Hepatocyte (in vitro differentiated cells): ENCODE results near the gene SH3TC1. TPM values are rescaled to one million over a fixed set of nuclear protein-coding genes. Genes with fewer than 3 reads are reported as not detected.

ENCODE experiments used
- DNase-seq: peaks from one replicate; pipeline ENCODE4 v3.0.0-alpha.2; 2016; ENCODE audit warnings: low spot score
- H2AFZ ChIP-seq: fragments of 200-600 bp; sonication (generic); 2 replicates; pipeline ENCODE4 v1.6.0; 2016; ENCODE audit warnings: antibody characterized with exemption, mild to moderate bottlenecking
- H3K27ac ChIP-seq: fragments of 200-600 bp; sonication (generic); 2 replicates; pipeline ENCODE4 v1.5.1; 2016; ENCODE audit warnings: mild to moderate bottlenecking
- H3K27me3 ChIP-seq: fragments of 200-600 bp; sonication (generic); 2 replicates; pipeline ENCODE4 v1.6.1; 2016
- H3K36me3 ChIP-seq: fragments of 200-600 bp; sonication (generic); replicated peaks from 2 replicates; pipeline ENCODE4 v1.5.1; 2016; ENCODE audit warnings: low read depth; ENCODE audit not compliant: insufficient read depth
- H3K4me1 ChIP-seq: fragments of 200-600 bp; sonication (generic); 2 replicates; pipeline ENCODE4 v1.5.1; 2016; ENCODE audit warnings: mild to moderate bottlenecking, moderate library complexity; ENCODE audit not compliant: insufficient read depth
- H3K4me2 ChIP-seq: fragments of 200-600 bp; sonication (generic); 2 replicates; pipeline ENCODE4 v1.6.0; 2016
- H3K4me3 ChIP-seq: fragments of 200-600 bp; sonication (generic); 2 replicates; pipeline ENCODE4 v1.5.1; 2016; ENCODE audit warnings: mild to moderate bottlenecking
- H3K79me2 ChIP-seq: fragments of 200-600 bp; sonication (generic); 2 replicates; pipeline ENCODE4 v1.6.0; 2017; ENCODE audit warnings: mild to moderate bottlenecking
- H3K9me2 ChIP-seq: fragments of 200-600 bp; sonication (generic); replicated peaks from 2 replicates; pipeline ENCODE4 v1.6.0; 2017; ENCODE audit warnings: mild to moderate bottlenecking; ENCODE audit not compliant: insufficient read depth
- H3K9me3 ChIP-seq: fragments of 200-600 bp; sonication (generic); 2 replicates; pipeline ENCODE4 v1.5.1; 2016; ENCODE audit warnings: low read depth, mild to moderate bottlenecking
- H4K20me1 ChIP-seq: fragments of 200-600 bp; sonication (generic); 2 replicates; pipeline ENCODE4 v1.6.0; 2016; ENCODE audit warnings: mild to moderate bottlenecking; ENCODE audit not compliant: insufficient read depth, poor library complexity, severe bottlenecking
- CTCF ChIP-seq: fragments of 200-600 bp; sonication (generic); IDR thresholded peaks from 2 replicates; pipeline ENCODE4 v1.5.1; 2016; ENCODE audit warnings: antibody characterized with exemption, mild to moderate bottlenecking; ENCODE audit not compliant: poor library complexity
- EZH2 ChIP-seq: fragments of 200-600 bp; sonication (generic); IDR thresholded peaks from 2 replicates; pipeline ENCODE4 v1.6.1; 2016; ENCODE audit warnings: antibody characterized with exemption, mild to moderate bottlenecking, borderline replicate concordance
- EZH2phosphoT487 ChIP-seq: fragments of 200-600 bp; sonication (generic); IDR thresholded peaks from one replicate; pipeline ENCODE4 v1.6.1; 2018; ENCODE audit warnings: antibody characterized with exemption, mild to moderate bottlenecking, low read depth, moderate library complexity; ENCODE audit not compliant: unreplicated experiment, severe bottlenecking
- WGBS: methylation state at CpG from one replicate; pipeline ENCODE4 v1.1.6; 2016; ENCODE audit warnings: low lambda C conversion rate; ENCODE audit errors: missing lambda C conversion rate; 5-methylcytosine and 5-hydroxymethylcytosine counted together
- polyA plus RNA-seq: library from polyadenylated mRNA; unstranded; fragments of >200 nt; fragmentation: Nextera tagmentation; extraction: Ambion mirVana; gene quantifications from 2 replicates; pipeline ENCODE4 v1.2.1, GENCODE V29; 2016
- total RNA-seq: library from RNA; depleted of rRNA; stranded (reverse); fragments of >200 nt; gene quantifications from 2 replicates; pipeline ENCODE4 v1.2.3, GENCODE V29; 2014

The SH3TC1 gene
- total and polyA plus RNA-seq, 2 experiments from 2014 or later = 30.3 to 35.4 TPM

GRCh38 chr4:8185930-8186329, 13.2 kb upstream of the SH3TC1 start:
- Histone ChIP-seq H3K4me1 (peaks cover 27% of the 10 kb centered on the region), H4K20me1 (no peaks in the 10 kb centered on the region), H2AFZ (no peak overlapping the region), H3K4me2 (no peak overlapping the region), H3K9me3 (no peaks in the 10 kb centered on the region), H3K27ac (no peak overlapping the region), H3K27me3 (no peaks in the 10 kb centered on the region), H3K4me3 (no peak overlapping the region), H3K79me2 (no peaks in the 10 kb centered on the region), H3K36me3 (no peaks in the 10 kb centered on the region), H3K9me2 (no peaks in the 10 kb centered on the region)
- 50% methylated on average over 9 of the region's 9 CpGs for WGBS
- no peak for DNase-seq
- TF ChIP-seq CTCF (no peak), EZH2phosphoT487 (no peak), EZH2 (no peak)

- Histone ChIP-seq H3K27ac (no peak overlapping the region), H2AFZ (no peak overlapping the region)
These were observed 11.0 kb upstream of the SH3TC1 start for GRCh38 chr4:8188085-8188484.

GRCh38 chr4:8188743-8189550, 10.1 kb upstream of the SH3TC1 start:
- DNase-seq = no peak
- H3K79me2 ChIP-seq = no peaks in the 10 kb centered on the region
- H4K20me1 ChIP-seq = no peaks in the 10 kb centered on the region
- no peak for TF ChIP-seq CTCF
- TF ChIP-seq EZH2phosphoT487 = no peak
- TF ChIP-seq EZH2 = no peak
- no peaks in the 10 kb centered on the region for H3K36me3 ChIP-seq
- no peak overlapping the region for H3K27ac ChIP-seq
- no peak overlapping the region for H3K4me3 ChIP-seq
- H3K4me1 ChIP-seq = peaks cover 15% of the 10 kb centered on the region
- WGBS = 87% methylated on average over 29 of the region's 29 CpGs
- H3K4me2 ChIP-seq = no peak overlapping the region
- H3K9me3 ChIP-seq = no peaks in the 10 kb centered on the region
- no peak overlapping the region for H2AFZ ChIP-seq
- H3K27me3 ChIP-seq = no peaks in the 10 kb centered on the region
- no peaks in the 10 kb centered on the region for H3K9me2 ChIP-seq

More at GRCh38 chr4:8188085-8188484, 11.0 kb upstream of the SH3TC1 start:
- Histone ChIP-seq H3K4me2 (no peak overlapping the region), H3K36me3 (no peaks in the 10 kb centered on the region), H3K4me3 (no peak overlapping the region), H3K4me1 (peaks cover 19% of the 10 kb centered on the region), H3K9me2 (no peaks in the 10 kb centered on the region), H4K20me1 (no peaks in the 10 kb centered on the region), H3K27me3 (no peaks in the 10 kb centered on the region), H3K9me3 (no peaks in the 10 kb centered on the region), H3K79me2 (no peaks in the 10 kb centered on the region)
- DNase-seq = no peak
- WGBS = 87% methylated on average over 12 of the region's 12 CpGs
- TF ChIP-seq EZH2 (no peak), EZH2phosphoT487 (no peak), CTCF (no peak)
